Fibroblast of lung (primary cell): ENCODE measurements around the gene HES1.

Experiments
- CTCF ChIP-seq, 2 donors: IDR thresholded peaks in 1 of 2; conservative IDR thresholded peaks in 1 of 2; 1 replicate in 1 of 2; 2 replicates in 1 of 2; pipeline ENCODE4 v1.5.1; 2011 to 2012; ENCODE audit warnings: low read length in 2 of 2, control low read depth in 1 of 2, inconsistent platforms in 1 of 2, low read depth in 1 of 2, mild to moderate bottlenecking in 1 of 2
- EZH2 ChIP-seq: IDR thresholded peaks from 2 replicates; pipeline ENCODE4 v1.5.1; 2012; ENCODE audit warnings: low read length, control low read depth, mild to moderate bottlenecking; ENCODE audit errors: missing control alignments

GRCh38 chr3:194112120-194113106 is 23.5 kb upstream of the HES1 start:
- TF ChIP-seq CTCF (conservative IDR thresholded peaks at IDR 0.05 in 1 of 2, IDR thresholded peaks at IDR 0.05 in 1 of 2; ENCODE audit: low read depth in 1 of 2, low read length in 2 of 2), result no peak
- TF ChIP-seq EZH2, result no peak
